AML-193 (cell line): ENCODE results near the gene ADH5.
"Not testable (repeated sequence)": the region's sequence is repeated elsewhere in the genome, so short reads cannot be mapped to it uniquely, and the experiment has no call there.

Source experiments
- DNase-seq, 2 experiments: peaks; one replicate each; lab custom pipeline; 2025; lab: John Stamatoyannopoulos, UW

The ADH5 gene

DNA sequence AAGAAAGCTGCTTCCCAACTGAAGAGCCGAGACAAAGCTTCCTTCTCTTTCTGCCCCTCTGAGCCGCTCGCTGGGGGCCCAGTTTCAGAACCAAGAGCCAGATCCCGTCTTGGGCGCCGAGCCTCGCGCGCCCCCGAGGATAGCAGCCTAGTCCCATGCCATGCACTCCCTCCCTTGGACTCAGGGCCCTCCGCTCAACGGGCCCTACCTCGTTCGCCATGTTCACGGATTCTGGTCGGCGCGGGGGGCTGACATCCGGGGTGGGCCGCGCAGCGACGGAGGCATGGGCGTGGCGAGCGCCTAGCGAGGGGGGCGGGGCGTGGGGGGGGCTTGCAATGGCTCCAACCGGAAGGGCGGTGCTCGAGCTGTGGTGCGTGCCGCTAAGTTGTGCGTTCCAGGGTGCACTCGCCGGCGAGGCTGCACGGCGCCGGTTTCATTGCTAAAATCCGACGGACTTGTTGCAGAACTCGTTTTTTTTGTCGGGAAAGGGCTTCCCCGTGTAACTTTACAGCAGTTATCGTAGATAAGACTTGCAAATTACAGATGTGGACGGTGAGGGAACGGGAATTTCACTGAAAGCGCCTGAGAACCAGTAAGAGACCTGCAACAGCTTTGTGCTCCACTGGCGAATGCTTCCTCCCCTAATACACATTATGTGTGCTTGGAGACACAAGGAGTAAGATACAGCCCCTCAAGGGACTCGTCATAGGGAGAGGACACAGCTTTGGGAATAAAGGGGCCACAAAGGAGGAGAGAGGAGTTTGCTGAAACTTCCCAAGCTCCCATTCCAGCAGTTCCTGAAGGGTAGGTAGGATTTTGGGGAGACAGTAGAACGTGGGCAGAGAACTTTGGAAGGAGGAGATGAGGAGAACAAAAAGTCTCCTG, at the start of gene ADH5:
Gene ADH5 (minus strand): TSS at position 308 of the 885 bp plus-strand sequence. CDS start 88 bp downstream, at position 220.
- DNase-seq = peak; percentile 68 to 74

GRCh38 chr4:99136329-99136728, 47.7 kb upstream of the ADH5 start:
- no peak for DNase-seq

- no peak for DNase-seq
Measured at GRCh38 chr4:99135541-99136162, 47.1 kb upstream of the ADH5 start.

DNA sequence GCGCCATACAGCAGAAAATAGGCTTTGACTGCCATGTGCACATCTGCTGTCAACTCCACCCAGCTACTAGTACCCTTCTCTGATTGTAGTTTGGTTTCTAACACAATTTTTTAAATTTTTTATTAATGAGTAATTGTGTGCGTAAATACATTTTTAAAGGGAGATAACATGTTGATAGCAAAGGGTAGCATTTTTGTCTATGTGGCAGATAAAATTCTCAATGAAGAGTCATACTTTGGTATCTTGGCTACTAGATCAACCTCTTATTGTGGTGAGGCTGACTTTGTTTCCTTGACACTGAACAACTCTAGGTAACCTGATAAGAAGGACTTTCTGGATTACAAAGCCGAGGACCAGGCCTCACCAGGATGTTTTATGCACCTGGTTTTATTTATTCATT, 46.0 kb upstream of the ADH5 start:
- DNase-seq = no peak

GRCh38 chr4:99131378-99131777, 42.8 kb upstream of the ADH5 start:
- no peak for DNase-seq

DNA sequence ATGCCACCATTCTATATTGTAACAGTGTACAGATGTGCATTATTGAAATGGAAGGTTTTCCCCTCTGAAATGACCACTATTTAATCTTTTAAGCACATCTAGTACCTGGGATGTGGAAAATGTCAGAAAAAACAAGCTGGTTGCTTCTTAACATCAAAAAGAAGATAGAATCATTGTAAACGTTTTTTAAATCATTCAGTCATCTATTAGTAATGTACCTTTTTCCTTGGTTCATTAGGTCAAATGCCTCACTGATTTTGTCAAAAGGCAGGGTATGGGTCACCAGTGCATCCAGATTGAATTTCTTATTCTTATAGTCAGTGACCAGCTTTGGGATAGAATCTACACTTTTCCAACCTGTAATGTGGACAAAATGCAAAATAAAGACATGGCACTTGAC, 37.8 kb upstream of the ADH5 start:
- no peak for DNase-seq

GRCh38 chr4:99121008-99121407, 32.4 kb upstream of the ADH5 start:
- no peak for DNase-seq

DNA sequence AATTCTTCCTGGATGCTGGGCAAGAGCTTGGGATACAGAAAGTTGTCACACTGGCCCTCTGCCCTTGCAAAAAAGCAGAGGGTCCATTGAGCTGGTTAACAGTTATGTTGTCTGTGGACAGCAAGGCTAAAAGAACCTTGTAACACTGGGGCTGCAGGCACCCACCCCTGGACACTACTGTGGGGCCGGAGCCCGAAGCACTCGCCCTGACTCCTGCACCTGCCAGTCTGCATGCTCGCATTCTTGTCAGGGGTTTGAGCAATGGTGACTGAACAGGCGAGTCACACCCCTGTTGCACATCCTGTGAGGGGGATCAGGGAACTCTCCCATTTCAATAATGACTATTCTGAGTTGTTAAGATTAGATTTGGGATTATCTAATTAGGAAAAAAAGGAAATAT, 31.9 kb upstream of the ADH5 start:
- no peak for DNase-seq

DNA sequence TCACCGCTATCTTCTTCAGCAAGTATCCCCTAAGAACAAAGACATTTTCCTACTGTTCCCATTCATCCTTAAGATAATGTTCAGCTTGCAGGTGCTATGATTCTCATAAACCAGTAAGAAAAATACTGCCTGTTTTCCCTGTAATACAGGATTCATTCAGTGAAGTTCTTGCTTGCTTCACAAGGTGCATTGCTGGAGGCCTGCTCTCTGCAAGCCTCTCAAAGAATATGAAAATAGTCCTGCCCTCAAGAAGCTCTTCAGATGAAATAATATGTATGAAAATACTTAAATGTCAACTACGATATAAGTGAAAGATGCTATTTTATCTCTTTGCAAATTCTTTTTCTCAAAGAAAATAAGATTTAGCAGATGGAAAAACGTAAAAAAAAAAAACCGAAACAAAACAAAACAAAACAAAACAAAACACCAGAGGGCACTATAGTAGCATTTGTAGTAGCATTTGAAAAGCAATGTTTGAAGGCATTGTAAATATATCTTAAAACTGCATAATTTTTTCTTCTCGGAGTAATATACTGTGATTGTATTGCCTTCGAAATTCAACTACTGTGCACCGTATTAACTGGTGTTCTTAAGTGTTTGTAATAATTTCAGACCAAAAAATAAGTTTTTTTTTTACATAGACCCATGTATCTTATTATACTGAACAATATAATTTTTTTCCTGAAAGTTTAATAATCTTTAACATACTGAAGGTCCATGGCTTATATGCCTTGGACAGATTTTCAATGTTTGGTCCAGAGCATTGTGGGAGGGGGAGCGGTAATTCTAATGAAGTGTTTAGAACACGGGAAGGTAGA, 29.5 kb upstream of the ADH5 start:
- peak; percentile 2 to 15 for DNase-seq

DNA sequence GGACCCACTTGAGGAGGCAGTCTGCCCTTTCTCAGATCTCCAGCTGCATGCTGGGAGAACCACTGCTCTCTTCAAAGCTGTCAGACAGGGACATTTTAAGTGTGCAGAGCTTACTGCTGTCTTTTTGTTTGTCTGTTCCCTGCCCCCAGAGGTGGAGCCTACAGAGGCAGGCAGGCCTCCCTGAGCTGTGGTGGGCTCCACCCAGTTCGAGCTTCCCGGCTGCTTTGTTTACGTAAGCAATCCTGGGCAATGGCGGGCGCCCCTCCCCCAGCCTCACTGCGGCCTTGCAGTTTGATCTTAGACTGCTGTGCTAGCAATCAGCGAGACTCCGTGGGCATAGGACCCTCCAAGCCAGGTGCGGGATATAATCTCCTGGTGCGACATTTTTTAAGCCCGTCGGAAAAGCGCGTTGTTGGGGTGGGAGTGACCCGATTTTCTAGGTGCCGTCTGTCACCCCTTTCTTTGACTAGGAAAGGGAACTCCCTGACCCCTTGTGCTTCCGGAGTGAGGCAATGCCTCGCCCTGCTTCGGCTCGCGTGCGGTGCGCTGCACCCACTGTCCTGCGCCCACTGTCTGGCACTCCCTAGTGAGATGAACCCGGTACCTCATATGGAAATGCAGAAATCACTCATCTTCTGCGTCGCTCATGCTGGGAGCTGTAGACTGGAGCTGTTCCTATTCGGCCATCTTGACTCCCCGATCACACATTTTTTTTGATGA, 28.7 kb upstream of the ADH5 start:
- not testable (repeated sequence) for DNase-seq

DNA sequence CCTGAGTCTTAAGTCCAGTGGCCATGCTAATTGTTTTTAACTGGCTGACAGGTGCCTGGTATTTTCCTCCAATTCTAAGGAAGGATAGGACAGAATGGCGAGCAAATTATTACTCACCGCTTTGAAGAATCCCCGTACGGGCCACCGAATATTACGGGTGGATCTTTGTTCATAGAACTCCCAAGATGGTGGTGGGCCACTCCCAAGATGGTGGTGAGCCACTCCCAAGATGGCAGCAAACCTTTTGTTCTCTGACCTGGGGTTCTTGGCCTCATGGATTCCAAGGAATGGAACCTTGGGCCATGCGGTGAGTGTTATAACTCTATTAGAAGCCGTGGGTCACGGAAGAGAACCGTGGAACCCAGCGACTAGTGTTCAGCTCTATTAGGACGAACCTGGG, 20.7 kb upstream of the ADH5 start:
- not testable (repeated sequence) for DNase-seq

DNA sequence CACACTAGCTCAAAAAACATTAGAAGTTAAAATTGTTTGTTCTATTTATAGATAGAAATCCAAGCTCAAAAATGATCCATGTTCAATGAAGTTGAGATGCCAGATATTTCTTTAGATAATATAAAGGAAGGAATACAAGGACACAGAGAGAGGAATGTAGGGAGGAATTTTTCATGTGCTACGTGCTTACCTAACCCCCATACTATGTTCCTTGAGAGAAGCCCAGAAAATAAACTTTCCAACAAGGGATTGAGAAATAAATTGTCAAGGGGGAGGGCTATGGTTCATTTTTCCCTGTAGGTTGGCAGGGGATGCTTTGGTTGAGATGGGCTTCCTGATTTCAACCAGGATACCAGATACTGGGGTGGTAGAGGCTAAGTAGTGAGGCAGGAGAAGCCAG, 15.6 kb upstream of the ADH5 start:
- no peak for DNase-seq

DNA sequence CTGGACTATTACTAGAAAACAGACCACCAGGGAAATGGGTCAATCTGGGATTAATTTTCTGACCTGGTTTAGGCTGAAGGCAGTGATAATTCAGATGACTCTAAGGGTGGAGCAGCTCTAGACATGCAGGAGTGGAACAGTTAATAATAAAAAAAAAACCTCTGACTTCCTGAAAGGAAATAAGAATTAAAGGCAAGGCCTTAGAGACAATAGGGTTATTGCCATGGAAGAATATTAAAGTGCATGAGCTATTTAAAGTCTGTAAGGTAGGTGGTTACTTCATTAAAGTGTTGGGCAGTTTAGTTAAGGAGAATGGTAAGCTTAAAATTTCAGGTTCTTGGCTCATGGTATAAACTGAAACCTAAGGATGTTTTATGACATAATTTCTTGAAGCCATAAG, 14.6 kb upstream of the ADH5 start:
- no peak for DNase-seq

DNA sequence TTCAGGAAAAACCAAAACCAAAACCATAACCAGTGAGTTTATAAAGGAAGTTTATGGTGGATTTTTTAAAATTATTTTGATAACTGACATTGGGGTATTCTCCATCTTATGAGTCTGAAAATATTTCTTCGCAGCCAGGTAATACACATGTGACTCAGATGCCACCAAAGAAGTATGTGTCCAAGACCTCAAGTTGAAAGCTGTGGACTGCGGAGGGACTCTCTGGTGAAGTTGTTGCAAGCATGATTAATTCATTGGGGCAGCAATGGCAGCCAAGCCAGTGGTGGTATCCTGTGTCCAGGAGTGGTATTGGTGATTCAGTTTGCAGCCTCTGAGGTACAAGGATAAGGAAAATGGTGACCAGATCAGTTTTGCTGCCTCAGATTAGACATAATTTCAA, 14.0 kb upstream of the ADH5 start:
- no peak for DNase-seq

GRCh38 chr4:99100876-99101275, 12.3 kb upstream of the ADH5 start:
- no peak for DNase-seq

DNA sequence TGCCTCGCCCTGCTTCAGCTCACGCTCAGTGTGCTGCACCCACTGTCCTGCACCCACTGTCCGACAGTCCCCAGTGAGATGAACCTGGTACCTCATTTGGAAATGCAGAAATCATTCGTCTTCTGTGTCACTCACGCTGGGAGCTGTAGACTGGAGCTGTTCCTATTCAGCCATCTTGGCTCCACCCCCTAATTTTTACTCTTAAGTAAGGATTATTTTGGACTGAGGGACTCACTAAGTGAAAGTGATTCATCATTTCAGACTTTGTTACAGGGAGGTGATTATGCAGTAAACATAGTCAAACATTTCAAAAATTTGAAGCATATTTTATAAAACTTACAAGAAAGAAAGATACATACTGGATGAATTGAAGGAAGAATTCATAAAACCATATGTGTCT, 11.2 kb upstream of the ADH5 start:
- DNase-seq = not testable (repeated sequence)

- DNase-seq = no peak
Measured at GRCh38 chr4:99099311-99099710, 10.7 kb upstream of the ADH5 start.

- not testable (repeated sequence) for DNase-seq
Measured at GRCh38 chr4:99091841-99092240, 3.3 kb upstream of the ADH5 start.

DNA sequence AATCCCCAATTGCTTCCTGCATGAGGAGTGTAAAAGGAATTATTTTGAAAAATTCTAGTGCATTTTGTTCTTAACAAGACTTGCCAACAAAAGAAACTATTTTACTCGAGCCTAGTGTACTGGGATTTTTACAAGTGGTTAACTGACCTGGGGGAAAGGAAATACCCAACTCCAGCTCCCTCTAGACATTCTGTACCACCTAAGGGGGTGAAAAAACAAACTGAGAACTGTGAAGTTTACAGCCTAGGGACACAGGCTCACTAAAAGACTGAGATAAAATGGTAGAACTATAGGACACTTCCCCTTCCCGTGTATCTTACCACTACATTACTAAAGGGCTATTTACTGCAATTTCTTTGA, 2.6 kb upstream of the ADH5 start:
- no peak for DNase-seq

GRCh38 chr4:99090481-99091215, 2.1 kb upstream of the ADH5 start:
- DNase-seq = no peak

DNA sequence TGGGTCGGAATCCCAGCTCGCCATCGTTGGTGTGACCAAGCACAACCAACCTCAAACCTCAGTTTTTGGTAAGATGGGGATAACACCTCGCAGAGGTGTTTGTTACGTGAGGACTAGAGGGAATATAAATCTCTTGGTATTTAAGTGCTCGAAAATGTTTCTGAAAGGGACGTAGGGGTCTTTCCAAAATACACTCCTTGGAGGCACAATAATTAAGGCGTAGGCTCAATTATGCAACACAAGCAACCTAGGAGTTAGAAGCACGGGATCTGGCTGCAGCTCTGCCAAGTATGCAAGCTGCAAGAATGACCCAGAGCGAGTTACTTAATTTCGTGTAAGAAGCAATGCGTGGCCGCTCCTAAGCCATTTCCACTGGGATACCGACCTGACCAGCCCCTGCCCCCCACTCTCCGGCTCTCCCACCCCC, 552 bp downstream of the ADH5 start:
- DNase-seq = peak; percentile 46 to 69
